ENCODE data around the gene ATF2.

ATF2 gene

DNA sequence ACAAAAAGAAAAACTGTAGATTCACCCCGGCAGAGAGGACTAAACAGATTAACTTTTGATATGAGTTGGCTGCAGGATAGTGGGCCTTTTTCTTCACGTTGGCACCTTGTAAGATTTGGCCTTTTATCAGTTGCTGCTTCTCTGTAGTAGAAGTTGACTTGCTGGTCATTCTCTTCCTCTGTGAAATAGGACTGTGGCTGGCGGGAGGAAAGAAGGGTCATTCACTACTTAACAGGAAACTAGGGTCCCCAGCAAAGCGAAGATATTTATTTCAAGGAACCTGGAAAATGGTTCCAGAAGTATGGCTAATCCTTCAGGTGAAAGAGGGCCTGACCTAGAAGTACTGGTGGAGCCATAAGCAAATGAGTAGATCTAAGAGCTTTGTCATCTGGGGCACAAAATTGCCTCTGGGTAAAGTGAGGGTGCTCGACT is 13.9 kb upstream of the ATF2 start:
- Histone ChIP-seq H3K9me3 (ENCODE audit: insufficient read depth, low read length) (no peaks in the 10 kb centered on the region), H3K4me3 (ENCODE audit: insufficient read depth, low read length, poor library complexity, severe bottlenecking) (peak overlapping the region; percentile 77), H3F3A (ENCODE audit: insufficient read depth) (peaks cover 8% of the 10 kb centered on the region; the same call in 1 of the 2 replicates), H3K79me2 (ENCODE audit: insufficient read depth, low read length) (peaks cover 41% of the 10 kb centered on the region), H4K20me1 (ENCODE audit: low read depth, low read length) (peaks cover 20% of the 10 kb centered on the region), H3K27ac (ENCODE audit: low read depth, low read length) (peak overlapping the region; percentile 57), H3K9me2 (replicated peaks; ENCODE audit: insufficient read depth, low read length) (no peaks in the 10 kb centered on the region), H3K36me3 (ENCODE audit: low read length) (peaks cover 36% of the 10 kb centered on the region; the same call in 1 of the 2 replicates), H3K9ac (ENCODE audit: low read length) (peak overlapping the region; percentile 90), H3K4me2 (ENCODE audit: low read depth, low read length, poor library complexity, severe bottlenecking) (peak overlapping the region; percentile 88), H3K27me3 (ENCODE audit: low read length) (no peaks in the 10 kb centered on the region), H2AFZ (ENCODE audit: low read depth, low read length, severe bottlenecking) (peak overlapping the region; percentile 92)
- TF ChIP-seq, protein P1, sequence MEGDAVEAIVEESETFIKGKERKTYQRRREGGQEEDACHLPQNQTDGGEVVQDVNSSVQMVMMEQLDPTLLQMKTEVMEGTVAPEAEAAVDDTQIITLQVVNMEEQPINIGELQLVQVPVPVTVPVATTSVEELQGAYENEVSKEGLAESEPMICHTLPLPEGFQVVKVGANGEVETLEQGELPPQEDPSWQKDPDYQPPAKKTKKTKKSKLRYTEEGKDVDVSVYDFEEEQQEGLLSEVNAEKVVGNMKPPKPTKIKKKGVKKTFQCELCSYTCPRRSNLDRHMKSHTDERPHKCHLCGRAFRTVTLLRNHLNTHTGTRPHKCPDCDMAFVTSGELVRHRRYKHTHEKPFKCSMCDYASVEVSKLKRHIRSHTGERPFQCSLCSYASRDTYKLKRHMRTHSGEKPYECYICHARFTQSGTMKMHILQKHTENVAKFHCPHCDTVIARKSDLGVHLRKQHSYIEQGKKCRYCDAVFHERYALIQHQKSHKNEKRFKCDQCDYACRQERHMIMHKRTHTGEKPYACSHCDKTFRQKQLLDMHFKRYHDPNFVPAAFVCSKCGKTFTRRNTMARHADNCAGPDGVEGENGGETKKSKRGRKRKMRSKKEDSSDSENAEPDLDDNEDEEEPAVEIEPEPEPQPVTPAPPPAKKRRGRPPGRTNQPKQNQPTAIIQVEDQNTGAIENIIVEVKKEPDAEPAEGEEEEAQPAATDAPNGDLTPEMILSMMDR (IDR thresholded peaks at IDR 0.05; ENCODE audit: insufficient read depth, low read length, poor library complexity, severe bottlenecking) = no peak
- no peak for TF ChIP-seq EZH2phosphoT487 (conservative IDR thresholded peaks at IDR 0.05; ENCODE audit: low read length)

DNA sequence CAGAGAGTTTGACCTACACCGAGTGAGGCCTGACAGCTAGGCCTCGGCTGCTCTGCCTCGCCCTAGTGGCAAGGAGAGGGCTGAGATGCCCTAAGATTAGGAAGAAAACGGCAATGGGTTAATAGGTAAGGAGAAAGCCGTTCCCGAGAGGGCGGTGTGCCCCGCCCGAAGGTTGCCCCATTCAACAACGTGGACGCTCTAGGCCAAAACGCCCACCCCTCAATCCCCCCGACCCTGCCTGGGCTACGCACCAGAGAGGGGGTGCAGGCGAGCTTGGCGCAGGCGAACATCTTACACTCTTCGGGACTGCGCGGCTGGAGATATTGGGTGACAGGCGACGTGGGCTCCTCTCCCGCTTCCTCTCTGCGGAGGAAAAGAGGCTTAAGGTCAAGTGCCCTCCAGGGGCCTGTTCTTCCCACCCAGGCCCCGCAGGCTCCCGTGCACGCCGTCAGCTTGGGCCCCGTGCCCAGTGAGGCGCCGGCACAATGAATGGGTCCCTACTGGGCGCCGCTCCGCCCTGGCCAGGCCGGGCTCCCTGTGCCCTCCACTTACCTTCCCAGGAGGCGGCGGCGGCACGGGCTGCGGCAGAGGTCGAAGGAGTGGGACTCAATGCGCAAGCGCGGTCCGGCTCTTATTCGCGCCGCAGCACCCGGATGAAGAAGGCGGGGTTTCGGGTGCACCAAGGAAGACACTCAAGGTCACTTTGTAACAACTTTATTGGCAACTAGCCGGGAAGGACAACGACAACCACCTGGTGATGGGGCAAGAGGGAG is 13.3 kb upstream of the ATF2 start, which contains the start of gene ATP5MC3:
TSS of gene ATP5MC3 (minus strand) at position 607 of the 773 bp plus-strand sequence. CDS start at position 290, 317 bp downstream.
- H3K36me3 ChIP-seq (ENCODE audit: low read length) = peaks cover 39% of the 10 kb centered on the region; the same call in 1 of the 2 replicates
- peak within 1 kb of the TSS; percentile 57 for H3K27ac ChIP-seq (ENCODE audit: low read depth, low read length)
- H2AFZ ChIP-seq (ENCODE audit: low read depth, low read length, severe bottlenecking) = peak within 1 kb of the TSS; percentile 92
- H3K79me2 ChIP-seq (ENCODE audit: insufficient read depth, low read length) = peaks cover 42% of the 10 kb centered on the region
- H3K4me2 ChIP-seq (ENCODE audit: low read depth, low read length, poor library complexity, severe bottlenecking) = peak within 1 kb of the TSS; percentile 88
- peaks cover 8% of the 10 kb centered on the region; the same call in 1 of the 2 replicates for H3F3A ChIP-seq (ENCODE audit: insufficient read depth)
- H4K20me1 ChIP-seq (ENCODE audit: low read depth, low read length) = peaks cover 20% of the 10 kb centered on the region
- H3K9me2 ChIP-seq (replicated peaks; ENCODE audit: insufficient read depth, low read length) = no peaks in the 10 kb centered on the region
- peak within 1 kb of the TSS; percentile 90 for H3K9ac ChIP-seq (ENCODE audit: low read length)
- H3K27me3 ChIP-seq (ENCODE audit: low read length) = no peaks in the 10 kb centered on the region
- peak within 1 kb of the TSS; percentile 77 for H3K4me3 ChIP-seq (ENCODE audit: insufficient read depth, low read length, poor library complexity, severe bottlenecking)
- TF ChIP-seq, protein P1 (IDR thresholded peaks at IDR 0.05; ENCODE audit: insufficient read depth, low read length, poor library complexity, severe bottlenecking) = no peak
- TF ChIP-seq EZH2phosphoT487 (conservative IDR thresholded peaks at IDR 0.05; ENCODE audit: low read length) = no peak
- no peaks in the 10 kb centered on the region for H3K9me3 ChIP-seq (ENCODE audit: insufficient read depth, low read length)

DNA sequence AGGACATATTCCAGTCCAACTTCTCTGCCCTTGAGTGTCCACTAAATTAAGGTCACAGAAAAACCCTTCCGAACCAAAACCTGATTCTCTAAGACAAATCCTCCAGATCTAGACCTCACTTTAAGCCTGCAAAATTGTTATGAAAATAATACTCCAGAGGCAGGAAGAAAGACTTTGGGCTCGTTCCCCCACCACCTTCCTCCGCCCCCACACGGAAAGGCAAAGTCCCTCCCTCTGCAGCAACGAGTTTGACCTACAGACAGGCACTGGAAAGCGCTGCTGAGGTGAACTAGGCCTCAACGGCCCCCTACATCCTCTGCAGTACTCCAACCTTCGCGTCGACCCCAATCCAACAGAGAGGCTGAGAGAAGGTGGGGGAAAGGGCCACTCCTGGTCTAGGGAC is 12.7 kb upstream of the ATF2 start:
- Histone ChIP-seq H3K36me3 (ENCODE audit: low read length) (peaks cover 41% of the 10 kb centered on the region; the same call in 1 of the 2 replicates), H3K9me2 (replicated peaks; ENCODE audit: insufficient read depth, low read length) (no peaks in the 10 kb centered on the region), H4K20me1 (ENCODE audit: low read depth, low read length) (peaks cover 20% of the 10 kb centered on the region), H3K9me3 (ENCODE audit: insufficient read depth, low read length) (no peaks in the 10 kb centered on the region), H3K9ac (ENCODE audit: low read length) (peak overlapping the region; percentile 90), H3K4me3 (ENCODE audit: insufficient read depth, low read length, poor library complexity, severe bottlenecking) (peak overlapping the region; percentile 77), H2AFZ (ENCODE audit: low read depth, low read length, severe bottlenecking) (no peak overlapping the region), H3K79me2 (ENCODE audit: insufficient read depth, low read length) (peaks cover 42% of the 10 kb centered on the region), H3K27me3 (ENCODE audit: low read length) (no peaks in the 10 kb centered on the region), H3F3A (ENCODE audit: insufficient read depth) (peaks cover 11% of the 10 kb centered on the region; the same call in 1 of the 2 replicates), H3K4me2 (ENCODE audit: low read depth, low read length, poor library complexity, severe bottlenecking) (peak overlapping the region; percentile 88), H3K27ac (ENCODE audit: low read depth, low read length) (peak overlapping the region; percentile 48)
- TF ChIP-seq EZH2phosphoT487 (conservative IDR thresholded peaks at IDR 0.05; ENCODE audit: low read length) = no peak
- TF ChIP-seq, protein P1 (IDR thresholded peaks at IDR 0.05; ENCODE audit: insufficient read depth, low read length, poor library complexity, severe bottlenecking) = no peak

Data from SU-DHL-6 (cell line).